Kidney tubule cell (primary cell): ENCODE data around the gene ALDH5A1.
"Not testable (repeated sequence)": the region's sequence is repeated elsewhere in the genome, so short reads cannot be mapped to it uniquely, and the experiment has no call there.

Experiments
- DNase-seq: peaks from one replicate; pipeline ENCODE4 v3.0.0-alpha.2; 2018; ENCODE audit warnings: low spot score

Gene ALDH5A1

DNA sequence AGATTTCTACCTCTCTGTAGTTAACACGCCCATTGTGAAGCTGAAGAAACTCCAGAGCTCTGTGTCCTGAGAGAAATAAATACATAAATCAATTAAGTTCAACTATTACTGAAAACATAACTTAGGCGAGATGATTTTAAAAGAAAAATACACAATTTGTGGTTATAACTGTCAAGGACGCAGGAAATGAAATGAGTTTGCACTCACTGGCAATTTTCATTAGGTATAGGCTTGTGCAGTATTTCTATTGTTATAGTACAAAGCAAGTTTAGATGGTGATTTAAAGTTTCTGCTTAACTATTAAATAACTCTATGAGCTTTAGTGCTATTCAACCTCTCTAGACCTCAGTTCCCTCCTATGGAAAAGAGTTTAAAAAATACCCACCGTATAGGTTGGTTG is 8.7 kb upstream of the ALDH5A1 start:
- no peak for DNase-seq

DNA sequence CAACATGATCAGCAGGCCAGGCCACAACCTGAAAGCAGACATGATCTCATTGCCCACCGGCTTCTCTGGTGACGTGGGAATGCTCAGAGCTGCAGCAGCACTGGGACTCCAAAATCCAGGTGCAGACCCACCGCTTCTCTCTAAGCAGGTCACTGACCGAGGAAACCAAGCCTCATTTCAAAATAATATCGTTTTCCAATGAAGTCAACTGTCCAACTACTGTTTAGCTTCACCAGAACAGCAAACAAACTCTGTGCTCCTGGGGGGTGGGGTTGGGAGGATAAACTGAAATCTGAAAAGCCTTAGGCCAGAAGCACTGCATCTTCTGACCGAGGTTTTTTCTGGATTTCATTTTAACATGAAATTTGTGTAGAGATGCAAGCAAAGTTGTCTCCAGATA is 5.3 kb upstream of the ALDH5A1 start, which contains the start of gene GPLD1:
Gene GPLD1, minus strand, starts transcription at position 109 of the 400 bp plus-strand sequence. Its CDS starts 67 bp downstream, at position 42.
- no peak for DNase-seq

DNA sequence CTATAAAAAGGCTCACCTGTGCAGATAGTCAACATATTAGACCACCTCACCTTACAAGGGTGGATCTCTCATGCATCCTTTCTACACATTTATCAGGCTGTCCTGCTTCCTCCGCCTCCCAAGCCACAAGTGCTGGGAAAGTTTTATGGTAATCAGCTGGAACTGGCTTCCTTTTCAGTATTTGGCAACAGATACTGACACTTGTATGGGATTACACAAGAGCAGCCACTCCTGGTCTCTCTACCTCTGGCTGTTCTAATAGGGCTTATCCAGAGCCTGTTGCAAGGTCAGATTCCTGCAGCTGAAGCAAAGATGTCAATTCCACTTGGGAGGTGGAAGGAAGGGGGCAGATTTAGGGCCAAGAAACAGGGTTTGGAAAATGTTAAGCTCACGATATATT is 4.9 kb upstream of the ALDH5A1 start:
- no peak for DNase-seq

DNA sequence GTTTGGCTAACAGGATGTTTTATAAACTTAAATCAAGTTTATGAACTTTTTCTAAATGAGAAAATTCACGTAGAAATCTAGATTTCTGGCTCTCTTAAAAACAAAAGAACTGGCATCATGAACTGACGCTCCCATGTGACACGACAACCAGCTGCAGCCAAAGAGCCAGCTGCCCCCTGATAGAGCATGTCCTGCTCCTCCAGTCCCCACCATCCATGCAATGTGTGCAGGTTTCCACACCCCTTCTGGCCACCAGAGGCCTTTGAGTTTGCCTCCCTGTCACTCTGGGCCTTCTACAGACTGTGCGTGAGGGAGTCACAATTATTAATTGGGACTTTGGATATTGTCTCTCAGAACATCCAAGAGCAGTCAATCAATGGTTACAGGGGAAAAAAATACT is 3.8 kb upstream of the ALDH5A1 start:
- DNase-seq = no peak

DNA sequence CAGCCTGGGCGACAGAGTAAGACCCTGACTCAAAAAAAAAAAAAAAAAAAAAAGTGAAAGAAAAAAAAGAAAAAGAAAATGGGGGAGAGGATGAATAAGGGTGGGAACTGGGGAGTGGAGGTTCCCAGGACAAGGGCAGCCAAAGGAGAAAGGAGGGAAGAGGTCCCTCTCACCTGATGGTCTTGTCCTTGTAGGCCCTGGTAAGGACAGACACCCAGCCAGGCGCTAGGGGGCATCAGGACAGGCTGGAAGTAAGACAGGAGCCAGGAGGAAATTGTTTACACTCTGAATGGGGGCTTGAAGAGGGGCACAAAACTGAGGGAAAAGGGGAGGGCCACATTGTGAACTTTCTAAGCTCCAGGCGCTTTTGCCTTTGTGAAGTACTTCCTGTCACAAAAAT is 2.3 kb upstream of the ALDH5A1 start:
- no peak for DNase-seq

DNA sequence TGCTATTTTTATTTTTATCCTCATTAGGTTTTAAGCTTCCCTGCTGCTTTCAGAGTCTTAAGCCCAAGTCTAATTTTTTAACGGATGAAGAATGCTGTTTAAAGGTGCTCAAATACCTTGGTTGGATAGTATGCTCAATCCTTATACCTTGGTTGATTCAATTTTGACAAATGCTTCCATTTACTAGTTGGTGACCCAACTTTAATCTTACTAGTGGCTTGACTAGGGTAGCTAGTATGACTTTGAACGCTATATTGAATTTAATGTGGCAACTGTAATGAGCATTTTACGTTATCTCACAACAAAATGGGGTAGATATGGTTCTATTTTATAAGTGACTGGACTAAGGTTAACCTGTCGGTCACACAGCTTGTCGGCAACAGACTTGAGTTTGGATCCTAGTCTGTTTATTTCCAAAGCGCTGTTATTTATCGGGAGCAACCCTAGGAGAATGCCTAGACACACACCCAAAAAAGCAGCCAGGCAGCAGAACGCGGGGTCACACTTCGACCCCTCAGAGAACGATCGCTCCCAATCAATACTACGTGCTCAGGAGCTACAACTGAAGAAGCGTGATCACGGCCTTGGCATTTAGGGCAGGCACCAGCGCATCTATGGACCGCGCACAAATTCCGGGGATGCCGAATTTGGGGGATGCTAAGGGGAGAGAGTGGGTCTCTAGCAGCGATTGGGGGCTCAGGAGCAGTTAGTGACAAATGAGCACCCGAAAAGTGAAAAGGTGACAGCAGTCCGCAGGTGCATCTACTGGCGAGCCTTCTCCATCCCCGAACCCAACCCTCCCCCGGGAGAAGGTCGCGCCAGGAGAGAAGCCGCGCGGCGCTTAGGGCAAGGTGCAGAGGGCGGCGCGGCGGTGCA is 586 bp upstream of the ALDH5A1 start:
- DNase-seq = no peak

DNA sequence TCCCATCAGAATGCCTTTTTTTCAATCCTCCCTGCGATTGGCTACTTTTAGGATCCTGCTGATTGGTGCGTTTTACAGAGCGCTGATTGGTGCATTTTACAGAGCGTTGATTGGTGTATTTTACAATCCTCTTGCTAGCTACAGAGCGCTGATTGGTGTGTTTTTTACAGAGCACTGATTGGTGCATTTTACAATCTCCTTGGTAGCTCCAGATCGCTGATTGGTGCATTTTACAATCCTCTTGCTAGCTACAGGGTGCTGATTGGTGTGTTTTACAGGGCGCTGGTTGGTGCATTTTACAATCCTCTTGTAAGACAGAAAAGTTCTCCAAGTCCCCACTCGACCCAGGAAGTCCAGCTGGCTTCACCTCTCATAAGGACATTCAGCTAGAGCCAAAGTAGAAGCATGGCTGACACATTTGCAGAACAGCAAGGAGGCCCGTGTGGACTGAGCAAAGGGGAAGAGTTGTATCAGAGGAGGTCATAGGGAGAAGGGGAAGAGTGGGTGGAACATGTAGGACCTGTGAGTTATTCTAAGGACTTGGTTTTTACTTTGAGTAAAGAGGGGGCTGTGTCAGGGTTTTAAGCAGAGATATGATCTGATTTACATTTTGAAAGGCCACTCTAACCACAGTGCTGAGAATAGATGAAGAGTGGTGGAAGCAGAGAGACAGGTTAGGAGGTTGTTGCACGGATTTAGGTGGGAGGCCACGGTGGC is 2.6 kb downstream of the ALDH5A1 start:
- no peak for DNase-seq

DNA sequence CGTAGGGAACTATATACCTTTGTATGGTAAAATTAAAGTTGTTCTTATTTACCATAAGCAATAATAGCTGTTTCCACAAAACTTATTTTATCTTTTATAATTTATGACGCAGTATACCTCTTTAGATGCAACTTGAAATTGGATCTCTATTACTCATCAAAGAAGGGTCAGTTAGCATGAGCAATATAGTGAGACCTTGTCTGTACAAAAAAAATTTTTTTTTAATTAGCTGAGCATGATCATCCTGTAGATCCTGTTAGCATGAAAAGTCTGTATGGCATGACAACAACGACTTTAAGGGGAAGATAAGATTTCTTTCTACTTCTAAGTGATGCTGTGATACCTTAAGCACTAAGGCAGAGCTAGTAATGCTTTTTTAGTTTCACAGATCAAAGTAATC is 5.9 kb downstream of the ALDH5A1 start:
- DNase-seq = no peak

DNA sequence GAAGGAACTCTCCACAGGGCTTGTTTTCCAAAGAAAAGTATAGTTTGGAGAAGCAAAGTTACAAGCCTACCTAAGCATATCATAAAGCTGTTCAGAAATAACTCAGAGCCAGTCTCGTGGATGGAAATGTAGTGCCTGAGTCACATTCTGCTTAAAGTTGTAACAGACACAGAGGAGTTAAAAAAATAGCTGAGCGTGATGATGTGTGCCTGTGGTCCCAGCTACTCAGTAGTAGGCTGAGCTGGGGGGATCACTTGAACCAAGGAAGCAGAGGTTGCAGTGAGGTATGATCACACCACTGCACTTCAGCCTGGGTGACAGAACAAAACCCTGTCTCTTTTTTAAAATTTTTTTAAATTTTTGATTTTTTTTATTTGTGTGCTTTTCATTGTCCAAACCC is 6.6 kb downstream of the ALDH5A1 start:
- no peak for DNase-seq

DNA sequence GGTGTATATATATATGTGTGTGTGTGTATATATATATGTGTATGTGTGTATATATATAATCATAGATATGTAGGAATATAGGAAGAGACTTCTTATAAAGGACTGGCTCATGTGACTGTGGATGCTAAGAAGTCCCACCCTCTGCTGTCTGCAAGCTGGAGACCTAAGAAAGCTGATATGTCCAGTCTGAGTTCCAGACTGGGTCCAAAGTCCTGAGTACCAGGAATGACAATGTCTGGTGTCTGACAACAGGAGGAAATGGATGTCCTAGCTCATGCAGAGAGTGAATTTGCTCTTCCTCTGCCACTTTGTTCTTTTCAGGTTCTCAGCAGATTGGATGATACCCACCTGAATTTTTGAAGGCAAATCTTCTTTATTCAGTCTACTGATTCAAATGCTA is 7.1 kb downstream of the ALDH5A1 start:
- DNase-seq = no peak

DNA sequence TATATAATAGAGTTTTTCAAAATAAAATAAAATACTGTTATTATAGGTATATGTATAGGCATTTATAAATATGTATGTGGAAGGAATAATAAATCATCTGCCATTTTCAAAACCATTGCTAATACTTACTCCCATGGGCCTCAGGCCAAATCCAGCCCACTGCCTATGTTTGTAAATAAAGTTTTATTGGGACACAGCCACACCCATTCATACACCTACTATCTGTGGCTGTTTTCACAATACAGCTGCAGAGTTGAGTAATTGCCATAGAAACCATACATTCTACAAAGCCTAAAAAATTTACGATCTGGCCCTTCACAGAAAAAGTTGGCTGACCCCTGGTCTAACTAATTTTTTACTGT is 9.5 kb downstream of the ALDH5A1 start:
- DNase-seq = no peak

DNA sequence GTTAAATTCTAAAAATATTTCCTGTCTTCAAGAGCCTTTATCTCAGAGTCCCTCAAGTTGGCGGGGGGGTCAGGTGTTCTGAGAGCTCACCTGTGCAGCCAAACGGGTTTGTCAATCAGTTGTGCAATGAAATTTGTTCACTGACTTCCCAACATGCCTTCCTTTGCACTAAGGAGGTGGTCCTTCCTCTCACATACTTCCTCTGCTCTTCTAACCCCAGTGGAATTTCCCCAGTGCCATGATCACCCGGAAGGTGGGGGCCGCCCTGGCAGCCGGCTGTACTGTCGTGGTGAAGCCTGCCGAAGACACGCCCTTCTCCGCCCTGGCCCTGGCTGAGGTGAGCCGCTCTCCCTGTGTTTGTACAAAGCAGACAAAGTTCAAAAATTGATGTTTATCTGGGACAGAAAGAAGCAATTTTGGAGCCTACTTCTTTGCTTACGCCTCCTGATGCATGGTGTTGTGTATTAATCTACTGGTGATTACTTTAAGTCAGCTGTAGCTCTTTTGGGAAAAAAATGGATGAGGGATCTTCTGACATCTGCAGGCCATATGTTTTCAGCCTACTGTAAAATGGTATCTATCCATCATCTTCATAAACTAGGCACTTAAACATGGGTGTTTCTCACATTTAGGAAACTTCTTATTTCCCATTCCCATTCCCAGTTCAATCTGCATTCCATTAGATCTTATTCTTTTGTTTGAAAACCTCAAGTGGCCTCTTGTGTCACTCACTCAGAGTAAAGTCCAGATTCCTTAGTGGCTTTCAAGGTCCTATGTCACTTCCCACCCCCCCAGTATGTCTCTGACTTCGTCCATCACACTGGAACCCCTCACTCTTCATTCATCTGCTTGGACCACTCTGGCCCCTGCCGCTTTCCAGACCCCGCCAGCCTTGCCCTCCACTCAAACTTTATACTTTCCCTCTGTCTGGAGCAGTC is 10.1 kb downstream of the ALDH5A1 start:
- DNase-seq = no peak

DNA sequence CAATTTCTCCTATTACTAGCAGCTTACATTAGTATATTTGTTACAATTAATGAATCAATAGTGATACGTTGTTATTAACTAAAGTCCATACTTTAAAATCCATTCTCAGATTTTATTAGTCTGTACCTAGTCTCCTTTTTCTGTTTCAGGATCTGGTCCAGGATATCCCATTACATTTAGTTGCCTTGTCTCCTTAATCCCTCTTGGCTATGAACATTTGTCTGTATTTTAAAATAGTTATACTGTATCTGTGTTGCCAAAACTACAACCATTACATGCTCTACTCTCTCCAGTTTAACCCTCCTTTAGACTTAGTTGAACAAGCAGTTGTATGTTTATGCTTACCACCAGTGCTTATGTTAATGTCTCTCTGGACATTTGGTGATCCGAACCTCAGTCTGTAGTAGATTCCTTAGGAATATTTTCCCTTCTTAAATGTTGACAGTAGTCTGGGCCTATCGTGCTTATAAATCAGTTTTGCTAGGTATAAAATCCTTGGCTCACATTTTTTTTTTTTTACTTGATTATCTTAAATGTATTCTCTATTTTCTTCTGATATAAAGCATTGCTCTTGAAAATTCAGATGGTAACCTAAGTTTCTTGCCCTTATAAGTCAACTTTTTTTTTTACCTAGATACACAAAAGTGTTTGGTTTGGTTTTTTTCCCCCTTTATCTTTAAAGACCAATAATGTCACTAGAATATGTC is 12.2 kb downstream of the ALDH5A1 start:
- DNase-seq = no peak

DNA sequence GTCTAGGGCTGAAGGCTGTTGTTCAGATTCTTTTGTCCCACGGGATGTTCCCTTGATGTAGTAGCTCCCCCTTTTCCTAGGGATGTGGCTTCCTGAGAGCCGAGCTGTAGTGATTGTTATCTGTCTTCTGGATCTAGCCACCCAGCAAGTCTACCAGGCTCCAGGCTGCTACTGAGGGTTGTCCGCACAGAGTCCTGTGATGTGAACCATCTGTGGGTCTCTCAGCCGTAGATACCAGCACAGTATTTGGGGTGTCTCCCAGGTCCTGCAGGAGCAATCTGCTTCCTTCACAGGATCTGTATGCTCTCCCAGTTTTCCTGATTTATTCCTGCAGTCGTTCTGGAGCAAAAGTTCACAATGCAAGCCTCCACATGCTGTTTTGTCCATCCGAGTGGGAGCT is 17.2 kb downstream of the ALDH5A1 start:
- DNase-seq = not testable (repeated sequence)

DNA sequence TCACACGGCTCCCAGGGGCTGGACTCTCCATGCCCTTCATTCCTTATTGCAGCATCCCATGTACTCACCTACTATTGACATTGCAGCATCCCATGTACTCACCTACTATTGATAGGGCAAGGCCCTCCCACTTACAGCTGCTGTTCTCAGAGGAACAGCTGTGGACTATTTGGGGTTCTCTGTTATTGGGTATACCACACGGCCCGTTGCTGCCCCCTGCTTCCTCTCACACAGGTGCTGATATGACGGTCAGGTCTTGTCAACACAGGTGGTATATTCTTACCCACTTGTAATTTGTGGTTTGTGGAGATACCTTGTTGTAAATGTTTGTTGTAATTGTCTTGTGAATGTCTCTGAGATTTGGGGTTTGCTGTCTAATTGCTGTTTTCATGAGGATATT is 18.8 kb downstream of the ALDH5A1 start:
- no peak for DNase-seq

DNA sequence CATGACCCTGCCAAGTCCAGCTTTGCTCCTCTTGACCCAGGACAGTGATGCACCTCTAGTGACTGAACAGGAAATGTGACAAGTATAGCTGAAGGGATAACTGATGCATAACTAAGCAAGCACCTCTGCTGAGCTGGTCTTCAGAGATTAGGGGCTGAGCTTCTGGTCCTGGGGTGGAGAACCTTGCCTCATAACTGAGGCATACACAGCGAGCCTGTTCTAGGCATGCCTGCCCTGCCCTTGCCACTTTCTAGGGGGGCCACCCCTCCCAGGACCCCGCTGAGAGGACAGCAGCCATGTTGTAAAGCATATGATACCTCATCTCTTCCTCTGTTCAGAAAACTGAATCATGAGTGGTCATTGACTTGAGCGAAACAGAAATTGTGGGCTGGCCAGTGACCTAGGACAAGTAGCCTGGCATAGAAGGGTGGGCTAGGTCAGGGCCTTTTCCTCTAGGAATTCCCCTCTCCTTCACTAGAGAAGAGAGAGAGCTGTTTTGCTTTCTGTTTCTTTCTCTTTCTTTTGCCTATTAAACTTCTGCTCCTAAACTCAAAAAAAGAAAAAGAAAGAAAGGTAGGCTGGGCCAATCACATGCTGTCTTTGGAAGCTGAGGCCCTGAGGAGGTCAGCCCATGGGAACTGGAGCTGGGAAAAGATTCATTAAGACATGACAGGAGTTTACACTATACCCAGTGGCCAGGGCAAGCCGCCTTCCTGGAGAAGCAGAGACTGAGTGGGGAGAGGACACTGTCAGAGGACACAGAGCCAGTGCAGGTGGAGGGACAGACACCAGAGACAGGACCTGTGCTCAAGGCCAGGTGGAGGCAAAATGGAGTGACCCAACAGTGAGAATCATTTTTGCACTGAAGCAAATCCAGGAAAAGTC is 23.1 kb downstream of the ALDH5A1 start:
- peak; percentile 54 for DNase-seq

DNA sequence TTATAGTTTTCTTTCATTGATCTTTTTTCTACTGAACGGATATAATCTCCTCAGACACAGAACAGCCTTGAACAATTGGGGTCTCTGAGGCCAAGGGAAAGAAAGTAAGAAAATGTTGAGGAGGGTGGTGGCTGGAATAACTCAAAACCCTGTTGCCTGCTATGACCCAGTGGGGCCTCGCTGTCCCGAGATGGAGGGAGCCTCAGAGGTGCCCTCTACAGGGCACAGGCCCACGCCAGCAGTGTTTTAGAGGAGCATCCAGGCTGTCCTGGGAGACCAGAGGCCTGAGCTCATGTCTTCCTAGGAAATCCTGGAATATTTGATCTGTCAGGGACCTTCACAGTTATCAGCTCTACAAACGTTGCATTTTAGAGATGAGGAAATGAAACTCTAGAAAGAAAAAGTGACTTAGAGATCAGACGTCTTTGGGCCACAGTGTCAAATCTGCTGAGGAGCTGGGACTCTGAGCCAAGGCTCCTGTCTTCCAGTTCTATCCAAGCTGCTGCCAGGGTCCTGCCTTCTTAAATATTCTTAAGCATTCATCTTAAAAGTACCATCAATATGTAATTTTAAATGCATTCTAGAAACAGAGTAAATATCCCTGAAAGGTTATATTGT is 26.3 kb downstream of the ALDH5A1 start:
- DNase-seq = peak; percentile 29

DNA sequence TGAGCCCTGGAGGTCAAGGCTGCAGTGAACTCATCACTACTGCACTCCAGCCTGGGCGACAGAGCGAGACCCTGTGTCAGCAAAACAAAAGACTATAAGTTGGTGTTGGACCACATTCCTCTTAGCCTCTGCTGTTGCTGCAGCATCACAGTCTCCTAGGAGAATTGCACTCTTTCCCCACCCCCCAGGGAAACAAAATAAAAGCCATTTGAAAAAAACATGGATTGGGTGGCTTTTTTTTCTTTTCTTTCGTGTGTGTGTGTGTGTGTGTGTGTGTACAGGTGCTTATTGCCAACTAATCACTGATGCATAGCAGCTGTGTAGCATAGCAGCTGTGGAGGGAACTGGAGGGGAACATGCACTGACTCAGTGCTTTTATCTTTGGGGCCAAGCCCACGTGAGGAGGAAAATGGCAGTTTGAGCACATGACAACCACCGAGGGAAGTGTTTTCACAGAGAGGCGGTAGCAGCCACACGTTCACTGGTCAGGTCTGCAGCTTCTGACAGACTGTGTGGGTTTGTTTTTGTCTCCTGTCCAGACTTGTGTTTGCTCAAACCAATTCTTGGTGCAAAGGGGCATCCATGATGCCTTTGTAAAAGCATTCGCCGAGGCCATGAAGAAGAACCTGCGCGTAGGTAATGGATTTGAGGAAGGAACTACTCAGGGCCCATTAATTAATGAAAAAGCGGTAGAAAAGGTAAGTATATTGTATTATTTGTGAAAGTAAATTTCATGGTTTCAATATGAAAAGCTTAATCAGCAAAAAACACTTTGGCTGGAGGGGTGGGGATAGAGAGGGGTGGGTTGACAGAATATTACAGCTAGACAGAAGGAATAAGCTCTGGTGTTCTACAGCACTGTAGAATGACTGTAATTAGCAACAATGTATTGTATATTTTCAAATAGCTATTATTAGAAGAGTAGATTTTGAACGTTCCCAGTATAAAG is 27.7 kb downstream of the ALDH5A1 start:
- DNase-seq = peak; percentile 95

DNA sequence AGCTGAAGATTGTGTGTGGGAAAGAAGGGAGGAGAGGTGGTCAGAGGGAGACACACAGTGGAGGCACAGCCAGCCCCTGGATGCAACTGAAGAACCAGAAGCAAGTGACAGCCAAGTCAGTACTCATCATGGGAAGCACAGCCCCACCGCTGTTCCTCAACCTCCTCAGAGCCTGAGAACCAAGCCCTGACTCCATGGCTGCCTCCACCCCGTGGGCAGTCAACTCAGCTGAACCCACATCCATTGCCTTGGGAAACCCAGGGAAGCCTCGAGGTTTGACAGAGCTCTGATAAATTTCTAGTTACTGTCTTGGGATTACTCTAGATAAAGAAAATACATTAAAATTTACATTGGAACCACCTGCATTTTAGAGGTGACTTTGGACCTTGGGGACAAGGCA is 29.6 kb downstream of the ALDH5A1 start:
- DNase-seq = no peak
